SU-DHL-6 (cell line): ENCODE measurements around the gene NDUFA3.

ENCODE experiments used
- H2AFZ ChIP-seq: fragments of 200-600 bp; sonication (generic); 2 replicates; pipeline ENCODE4 v1.6.1; 2014; ENCODE audit warnings: low read depth, mild to moderate bottlenecking, moderate library complexity, mixed read lengths, antibody characterized with exemption, low read length; ENCODE audit not compliant: severe bottlenecking
- H3F3A ChIP-seq: fragments of 200-600 bp; shearing (Covaris generic); 2 replicates; pipeline ENCODE4 v1.6.0; 2016; ENCODE audit warnings: antibody characterized with exemption, mild to moderate bottlenecking; ENCODE audit not compliant: insufficient read depth
- H3K27ac ChIP-seq: fragments of 200-600 bp; sonication (generic); 2 replicates; pipeline ENCODE4 v1.5.1; 2016; ENCODE audit warnings: low read depth, mild to moderate bottlenecking, low read length, moderate library complexity, mixed read lengths
- H3K27me3 ChIP-seq: fragments of 200-600 bp; sonication (generic), shearing (Covaris generic); 2 replicates; pipeline ENCODE4 v1.6.0; 2014; ENCODE audit warnings: mild to moderate bottlenecking, low read length
- H3K36me3 ChIP-seq: fragments of 200-600 bp; sonication (generic); 2 replicates; pipeline ENCODE4 v1.6.1; 2014; ENCODE audit warnings: mild to moderate bottlenecking, low read length, mixed read lengths
- H3K4me2 ChIP-seq: fragments of 300-600, 200-600 bp; shearing (Covaris generic), sonication (generic); 2 replicates; pipeline ENCODE4 v1.6.0; 2014; ENCODE audit warnings: low read length, low read depth, mild to moderate bottlenecking; ENCODE audit not compliant: poor library complexity, severe bottlenecking
- H3K4me3 ChIP-seq: fragments of 200-600 bp; sonication (generic); 2 replicates; pipeline ENCODE4 v1.5.1; 2014; ENCODE audit warnings: antibody characterized with exemption, low read length, mild to moderate bottlenecking, mixed read lengths; ENCODE audit not compliant: insufficient read depth, poor library complexity, severe bottlenecking
- H3K79me2 ChIP-seq: fragments of 200-600 bp; sonication (generic); 2 replicates; pipeline ENCODE4 v1.6.1; 2014; ENCODE audit warnings: mild to moderate bottlenecking, low read length, moderate library complexity; ENCODE audit not compliant: insufficient read depth
- H3K9ac ChIP-seq: fragments of 200-600 bp; sonication (generic); 2 replicates; pipeline ENCODE4 v1.7.0; 2014; ENCODE audit warnings: mild to moderate bottlenecking, low read length
- H3K9me2 ChIP-seq: fragments of 200-600 bp; sonication (generic); replicated peaks from 2 replicates; pipeline ENCODE4 v1.6.1; 2014; ENCODE audit warnings: low read length; ENCODE audit not compliant: insufficient read depth
- H3K9me3 ChIP-seq: fragments of 200-600 bp; sonication (generic); 2 replicates; pipeline ENCODE4 v1.6.1; 2014; ENCODE audit warnings: low read length, mixed read lengths; ENCODE audit not compliant: insufficient read depth
- H4K20me1 ChIP-seq: fragments of 200-600 bp; sonication (generic); 2 replicates; pipeline ENCODE4 v1.6.1; 2014; ENCODE audit warnings: low read depth, mild to moderate bottlenecking, antibody characterized with exemption, low read length, moderate library complexity, mixed read lengths
- CTCF ChIP-seq: fragments of 200-600 bp; sonication (generic); IDR thresholded peaks from one replicate; pipeline ENCODE4 v1.5.1; 2017; ENCODE audit warnings: antibody characterized with exemption, mild to moderate bottlenecking, low read length, moderate library complexity; ENCODE audit not compliant: insufficient read depth, poor library complexity, severe bottlenecking
- EZH2phosphoT487 ChIP-seq: fragments of 200-600 bp; sonication (generic), shearing (Covaris generic); conservative IDR thresholded peaks from 2 replicates; pipeline ENCODE4 v1.6.1; 2018; ENCODE audit warnings: mild to moderate bottlenecking, antibody characterized with exemption, low read length, moderate library complexity, mixed read lengths

The NDUFA3 gene

GRCh38 chr19:54077334-54077733, 25.3 kb upstream of the NDUFA3 start:
- H3K4me2 ChIP-seq: no peak overlapping the region
- no peaks in the 10 kb centered on the region for H3K9me2 ChIP-seq
- no peak overlapping the region for H3K9ac ChIP-seq
- H2AFZ ChIP-seq: no peak overlapping the region
- H3K9me3 ChIP-seq: peaks cover 7% of the 10 kb centered on the region; the same call in 1 of the 2 replicates
- no peak for TF ChIP-seq EZH2phosphoT487
- no peak for TF ChIP-seq CTCF
- H3K27me3 ChIP-seq: no peaks in the 10 kb centered on the region
- H3K27ac ChIP-seq: no peak overlapping the region
- no peaks in the 10 kb centered on the region for H3K79me2 ChIP-seq
- no peak overlapping the region for H3K4me3 ChIP-seq
- no peaks in the 10 kb centered on the region for H4K20me1 ChIP-seq
- H3K36me3 ChIP-seq: no peaks in the 10 kb centered on the region
- H3F3A ChIP-seq: no peaks in the 10 kb centered on the region

GRCh38 chr19:54081032-54081431, 21.6 kb upstream of the NDUFA3 start, which contains the start of gene TARM1:
TSS of gene TARM1 (minus strand) at chr19:54081365. CDS start at chr19:54081340, 25 bp downstream.
- no peak within 1 kb of the TSS for H3K4me2 ChIP-seq
- no peaks in the 10 kb centered on the region for H3K9me2 ChIP-seq
- no peaks in the 10 kb centered on the region for H4K20me1 ChIP-seq
- no peak within 1 kb of the TSS for H3K4me3 ChIP-seq
- no peak within 1 kb of the TSS for H3K9ac ChIP-seq
- no peaks in the 10 kb centered on the region for H3K79me2 ChIP-seq
- no peak within 1 kb of the TSS for H3K27ac ChIP-seq
- TF ChIP-seq EZH2phosphoT487 (no peak), CTCF (no peak)
- no peaks in the 10 kb centered on the region for H3K27me3 ChIP-seq
- H3K9me3 ChIP-seq: peaks cover 16% of the 10 kb centered on the region
- no peaks in the 10 kb centered on the region for H3K36me3 ChIP-seq
- no peaks in the 10 kb centered on the region for H3F3A ChIP-seq
- H2AFZ ChIP-seq: no peak within 1 kb of the TSS

GRCh38 chr19:54084410-54084809, 18.2 kb upstream of the NDUFA3 start:
- no peaks in the 10 kb centered on the region for H3K9me2 ChIP-seq
- H3K9ac ChIP-seq: no peak overlapping the region
- H3K27ac ChIP-seq: no peak overlapping the region
- no peaks in the 10 kb centered on the region for H4K20me1 ChIP-seq
- TF ChIP-seq EZH2phosphoT487 (no peak), CTCF (no peak)
- H3K9me3 ChIP-seq: peaks cover 16% of the 10 kb centered on the region
- no peak overlapping the region for H3K4me2 ChIP-seq
- H2AFZ ChIP-seq: no peak overlapping the region
- no peaks in the 10 kb centered on the region for H3F3A ChIP-seq
- H3K36me3 ChIP-seq: no peaks in the 10 kb centered on the region
- H3K4me3 ChIP-seq: no peak overlapping the region
- H3K27me3 ChIP-seq: no peaks in the 10 kb centered on the region
- H3K79me2 ChIP-seq: no peaks in the 10 kb centered on the region
